Activated T-helper 2 cell treated with anti-CD3 and anti-CD28 coated beads, Interferon-gamma antibody, Interleukin-2, Interleukin-4, amounts not matched to agents 10 μg/mL and 5 μg/mL and 100 μg/mL, durations not matched to agents 14 hours and 24 hours and 36 hours (primary cell): ENCODE data around the gene LINC01488. TPM values are rescaled to one million over a fixed set of nuclear protein-coding genes. Genes with fewer than 3 reads are reported as not detected.

Experiments
- DNase-seq: peaks from one replicate; pipeline ENCODE4 v3.0.0; 2021; ENCODE audit warnings: low spot score
- H3K27ac Mint-ChIP-seq: one replicate; pipeline ENCODE4 v1.8.0; 2021; ENCODE audit warnings: mixed read lengths
- H3K27me3 Mint-ChIP-seq: one replicate; pipeline ENCODE4 v1.8.0; 2021; ENCODE audit warnings: low read depth, mixed read lengths
- H3K36me3 Mint-ChIP-seq: one replicate; pipeline ENCODE4 v1.8.0; 2021; ENCODE audit warnings: low read depth, mixed read lengths
- H3K4me1 Mint-ChIP-seq: one replicate; pipeline ENCODE4 v1.8.0; 2021; ENCODE audit warnings: low read depth, mixed read lengths
- H3K4me3 Mint-ChIP-seq: one replicate; pipeline ENCODE4 v1.8.0; 2021; ENCODE audit warnings: low read depth, mild to moderate bottlenecking, moderate library complexity, mixed read lengths
- H3K9me3 Mint-ChIP-seq: one replicate; pipeline ENCODE4 v1.8.0; 2021; ENCODE audit warnings: mixed read lengths
- intact Hi-C: fragments of 100-400 bp; cut with micrococcal nuclease; formaldehyde crosslinking; loops from one replicate; pipeline ENCODE4 v1.15.1; 2023
- total RNA-seq: library from RNA; stranded (reverse); gene quantifications from 2 replicates; pipeline ENCODE4 v1.2.3, GENCODE V29; 2022

LINC01488 gene
- total RNA-seq, 1 donor from 2014 or later = not detected

GRCh38 chr11:69509846-69510390, 28.5 kb downstream of the LINC01488 start:
- peaks cover 3% of the 10 kb centered on the region for H3K4me1 Mint-ChIP-seq
- H3K4me3 Mint-ChIP-seq = no peak overlapping the region
- intact Hi-C loops = no loop called here
- peaks cover 6% of the 10 kb centered on the region for H3K27me3 Mint-ChIP-seq
- no peaks in the 10 kb centered on the region for H3K36me3 Mint-ChIP-seq
- H3K9me3 Mint-ChIP-seq = no peaks in the 10 kb centered on the region
- no peak overlapping the region for H3K27ac Mint-ChIP-seq
- DNase-seq = no peak

GRCh38 chr11:69510471-69511357, 29.3 kb downstream of the LINC01488 start:
- no peak for DNase-seq
- Mint-ChIP-seq H3K36me3 (no peaks in the 10 kb centered on the region), H3K27me3 (peaks cover 6% of the 10 kb centered on the region), H3K4me1 (peaks cover 3% of the 10 kb centered on the region), H3K4me3 (no peak overlapping the region), H3K9me3 (peaks cover 2% of the 10 kb centered on the region), H3K27ac (no peak overlapping the region)
- intact Hi-C loops = no loop called here

- H3K9me3 Mint-ChIP-seq = peaks cover 5% of the 10 kb centered on the region
- H3K27ac Mint-ChIP-seq = no peak overlapping the region
- intact Hi-C loops = no loop called here
- H3K27me3 Mint-ChIP-seq = peaks cover 6% of the 10 kb centered on the region
- H3K36me3 Mint-ChIP-seq = no peaks in the 10 kb centered on the region
- peaks cover 3% of the 10 kb centered on the region for H3K4me1 Mint-ChIP-seq
- no peak for DNase-seq
- no peak overlapping the region for H3K4me3 Mint-ChIP-seq
Observed at GRCh38 chr11:69511358-69512055, 30.0 kb downstream of the LINC01488 start.

- intact Hi-C loops = no loop called here
- H3K36me3 Mint-ChIP-seq = no peaks in the 10 kb centered on the region
- H3K4me1 Mint-ChIP-seq = peaks cover 3% of the 10 kb centered on the region
- H3K27me3 Mint-ChIP-seq = peaks cover 6% of the 10 kb centered on the region
- no peak overlapping the region for H3K4me3 Mint-ChIP-seq
- no peak for DNase-seq
- H3K9me3 Mint-ChIP-seq = peaks cover 5% of the 10 kb centered on the region
- no peak overlapping the region for H3K27ac Mint-ChIP-seq
Observed at GRCh38 chr11:69512136-69512535, 30.7 kb downstream of the LINC01488 start.

- DNase-seq = no peak
- intact Hi-C loops = no loop called here
- H3K4me1 Mint-ChIP-seq = peaks cover 3% of the 10 kb centered on the region
- H3K9me3 Mint-ChIP-seq = peaks cover 5% of the 10 kb centered on the region
- H3K36me3 Mint-ChIP-seq = no peaks in the 10 kb centered on the region
- no peak overlapping the region for H3K4me3 Mint-ChIP-seq
- peaks cover 1% of the 10 kb centered on the region for H3K27me3 Mint-ChIP-seq
- no peak overlapping the region for H3K27ac Mint-ChIP-seq
Observed at GRCh38 chr11:69512790-69513189, 31.3 kb downstream of the LINC01488 start.

- H3K36me3 Mint-ChIP-seq = no peaks in the 10 kb centered on the region
- no peak overlapping the region for H3K27ac Mint-ChIP-seq
- no peak for DNase-seq
- H3K4me3 Mint-ChIP-seq = no peak overlapping the region
- intact Hi-C loops = no loop called here
- peaks cover 5% of the 10 kb centered on the region for H3K9me3 Mint-ChIP-seq
- peaks cover 3% of the 10 kb centered on the region for H3K4me1 Mint-ChIP-seq
- no peaks in the 10 kb centered on the region for H3K27me3 Mint-ChIP-seq
Observed at GRCh38 chr11:69513196-69513595, 31.7 kb downstream of the LINC01488 start.

GRCh38 chr11:69513663-69514224, 32.3 kb downstream of the LINC01488 start:
- Mint-ChIP-seq H3K27me3 (no peaks in the 10 kb centered on the region), H3K27ac (no peak overlapping the region), H3K4me3 (no peak overlapping the region), H3K4me1 (peaks cover 3% of the 10 kb centered on the region), H3K36me3 (no peaks in the 10 kb centered on the region), H3K9me3 (peaks cover 9% of the 10 kb centered on the region)
- intact Hi-C loops = no loop called here
- no peak for DNase-seq

- no peak for DNase-seq
- Mint-ChIP-seq H3K27me3 (no peaks in the 10 kb centered on the region), H3K9me3 (peaks cover 12% of the 10 kb centered on the region), H3K27ac (no peak overlapping the region), H3K4me1 (no peaks in the 10 kb centered on the region), H3K4me3 (no peak overlapping the region), H3K36me3 (no peaks in the 10 kb centered on the region)
- intact Hi-C loops = no loop called here
Observed at GRCh38 chr11:69514771-69515170, 33.3 kb downstream of the LINC01488 start.

GRCh38 chr11:69515271-69516245, 34.1 kb downstream of the LINC01488 start:
- no peak overlapping the region for H3K27ac Mint-ChIP-seq
- intact Hi-C loops = no loop called here
- H3K9me3 Mint-ChIP-seq = peaks cover 12% of the 10 kb centered on the region
- no peaks in the 10 kb centered on the region for H3K36me3 Mint-ChIP-seq
- no peak overlapping the region for H3K4me3 Mint-ChIP-seq
- H3K4me1 Mint-ChIP-seq = no peaks in the 10 kb centered on the region
- H3K27me3 Mint-ChIP-seq = no peaks in the 10 kb centered on the region
- DNase-seq = no peak

- Mint-ChIP-seq H3K36me3 (no peaks in the 10 kb centered on the region), H3K4me3 (no peak overlapping the region), H3K27ac (no peak overlapping the region), H3K9me3 (peaks cover 12% of the 10 kb centered on the region), H3K4me1 (no peaks in the 10 kb centered on the region), H3K27me3 (no peaks in the 10 kb centered on the region)
- intact Hi-C loops = no loop called here
- no peak for DNase-seq
Observed at GRCh38 chr11:69516526-69516925, 35.1 kb downstream of the LINC01488 start.

GRCh38 chr11:69518081-69518950, 36.9 kb downstream of the LINC01488 start:
- Mint-ChIP-seq H3K27ac (no peak overlapping the region), H3K27me3 (no peaks in the 10 kb centered on the region), H3K9me3 (peaks cover 12% of the 10 kb centered on the region), H3K4me3 (no peak overlapping the region), H3K4me1 (no peaks in the 10 kb centered on the region), H3K36me3 (no peaks in the 10 kb centered on the region)
- intact Hi-C loops = no loop called here
- no peak for DNase-seq
